GM23338 (cell line): ENCODE results near the gene KRTAP5-6.

Experiments used
- EZH2 ChIP-seq: fragments of 200-600 bp; sonication (generic); IDR thresholded peaks from one replicate; pipeline ENCODE4 v1.8.0; 2017; ENCODE audit warnings: antibody characterized with exemption, mild to moderate bottlenecking, low read depth; ENCODE audit not compliant: unreplicated experiment
- EZH2phosphoT487 ChIP-seq: fragments of 200-600 bp; sonication (generic); IDR thresholded peaks from one replicate; pipeline ENCODE4 v1.8.1; 2018; ENCODE audit warnings: antibody characterized with exemption; ENCODE audit not compliant: unreplicated experiment
- POLR2AphosphoS5 ChIP-seq: IDR thresholded peaks from 2 replicates; pipeline ENCODE4 v1.6.1; 2016; ENCODE audit warnings: antibody characterized with exemption, low read depth
- ZNF114 ChIP-seq: fragments of 250-450 bp; sonication (Bioruptor Pico); IDR thresholded peaks from 2 replicates; pipeline ENCODE4 v1.5.0; 2020; ENCODE audit warnings: mild to moderate bottlenecking, moderate library complexity
- TF ChIP-seq, protein P1 (sequence below), 2 experiments: fragments of 200-600 bp in 1 of 2; sonication (generic) in 1 of 2; conservative IDR thresholded peaks; 2 replicates each; pipeline versions ENCODE4 v1.5.1 to v1.6.1; 2016 to 2017; ENCODE audit warnings: antibody characterized with exemption in 2 of 2, low read depth in 2 of 2, mild to moderate bottlenecking in 2 of 2, moderate library complexity in 1 of 2
- TF ChIP-seq, protein P2 (sequence below): IDR thresholded peaks from one replicate; pipeline ENCODE4 v1.6.1; 2018; ENCODE audit warnings: antibody characterized with exemption; ENCODE audit not compliant: unreplicated experiment

DNA sequence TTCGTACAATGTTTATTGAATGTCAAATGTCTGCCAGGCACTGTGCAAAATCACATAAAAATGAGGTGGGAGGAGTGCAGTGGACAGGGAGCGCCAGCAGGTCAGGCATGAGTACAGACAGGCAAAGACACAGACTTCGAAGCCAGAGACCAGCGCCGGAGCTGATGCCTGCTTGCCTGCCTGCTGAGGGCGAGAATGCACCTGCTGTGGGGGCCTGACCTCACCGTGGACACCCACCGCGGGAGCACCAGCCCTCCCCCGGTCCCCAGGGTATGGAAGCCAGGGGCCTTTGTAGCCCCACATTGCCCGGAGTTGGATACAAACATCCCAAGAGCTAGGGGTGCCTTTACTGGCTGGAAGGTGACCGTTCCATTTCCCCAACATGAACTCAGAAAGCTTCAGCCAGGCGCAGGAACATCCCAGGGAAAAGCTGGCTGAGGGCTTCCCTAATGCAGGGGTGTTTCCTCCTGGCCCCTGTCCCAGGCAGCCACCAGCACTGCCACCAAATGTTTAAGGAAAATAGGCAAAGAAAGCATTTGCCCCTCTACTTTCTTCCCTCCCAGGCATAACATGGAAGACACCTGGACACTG lies 35.5 kb downstream of the KRTAP5-6 start:
- TF ChIP-seq EZH2 (no peak), EZH2phosphoT487 (no peak), POLR2AphosphoS5 (no peak), ZNF114 (CRISPR knock-in tag) (no peak)
- TF ChIP-seq, protein P1, sequence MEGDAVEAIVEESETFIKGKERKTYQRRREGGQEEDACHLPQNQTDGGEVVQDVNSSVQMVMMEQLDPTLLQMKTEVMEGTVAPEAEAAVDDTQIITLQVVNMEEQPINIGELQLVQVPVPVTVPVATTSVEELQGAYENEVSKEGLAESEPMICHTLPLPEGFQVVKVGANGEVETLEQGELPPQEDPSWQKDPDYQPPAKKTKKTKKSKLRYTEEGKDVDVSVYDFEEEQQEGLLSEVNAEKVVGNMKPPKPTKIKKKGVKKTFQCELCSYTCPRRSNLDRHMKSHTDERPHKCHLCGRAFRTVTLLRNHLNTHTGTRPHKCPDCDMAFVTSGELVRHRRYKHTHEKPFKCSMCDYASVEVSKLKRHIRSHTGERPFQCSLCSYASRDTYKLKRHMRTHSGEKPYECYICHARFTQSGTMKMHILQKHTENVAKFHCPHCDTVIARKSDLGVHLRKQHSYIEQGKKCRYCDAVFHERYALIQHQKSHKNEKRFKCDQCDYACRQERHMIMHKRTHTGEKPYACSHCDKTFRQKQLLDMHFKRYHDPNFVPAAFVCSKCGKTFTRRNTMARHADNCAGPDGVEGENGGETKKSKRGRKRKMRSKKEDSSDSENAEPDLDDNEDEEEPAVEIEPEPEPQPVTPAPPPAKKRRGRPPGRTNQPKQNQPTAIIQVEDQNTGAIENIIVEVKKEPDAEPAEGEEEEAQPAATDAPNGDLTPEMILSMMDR (conservative IDR thresholded peaks at IDR 0.05; ENCODE audit: low read depth in 2 of 2), result no peak
- TF ChIP-seq, protein P2, sequence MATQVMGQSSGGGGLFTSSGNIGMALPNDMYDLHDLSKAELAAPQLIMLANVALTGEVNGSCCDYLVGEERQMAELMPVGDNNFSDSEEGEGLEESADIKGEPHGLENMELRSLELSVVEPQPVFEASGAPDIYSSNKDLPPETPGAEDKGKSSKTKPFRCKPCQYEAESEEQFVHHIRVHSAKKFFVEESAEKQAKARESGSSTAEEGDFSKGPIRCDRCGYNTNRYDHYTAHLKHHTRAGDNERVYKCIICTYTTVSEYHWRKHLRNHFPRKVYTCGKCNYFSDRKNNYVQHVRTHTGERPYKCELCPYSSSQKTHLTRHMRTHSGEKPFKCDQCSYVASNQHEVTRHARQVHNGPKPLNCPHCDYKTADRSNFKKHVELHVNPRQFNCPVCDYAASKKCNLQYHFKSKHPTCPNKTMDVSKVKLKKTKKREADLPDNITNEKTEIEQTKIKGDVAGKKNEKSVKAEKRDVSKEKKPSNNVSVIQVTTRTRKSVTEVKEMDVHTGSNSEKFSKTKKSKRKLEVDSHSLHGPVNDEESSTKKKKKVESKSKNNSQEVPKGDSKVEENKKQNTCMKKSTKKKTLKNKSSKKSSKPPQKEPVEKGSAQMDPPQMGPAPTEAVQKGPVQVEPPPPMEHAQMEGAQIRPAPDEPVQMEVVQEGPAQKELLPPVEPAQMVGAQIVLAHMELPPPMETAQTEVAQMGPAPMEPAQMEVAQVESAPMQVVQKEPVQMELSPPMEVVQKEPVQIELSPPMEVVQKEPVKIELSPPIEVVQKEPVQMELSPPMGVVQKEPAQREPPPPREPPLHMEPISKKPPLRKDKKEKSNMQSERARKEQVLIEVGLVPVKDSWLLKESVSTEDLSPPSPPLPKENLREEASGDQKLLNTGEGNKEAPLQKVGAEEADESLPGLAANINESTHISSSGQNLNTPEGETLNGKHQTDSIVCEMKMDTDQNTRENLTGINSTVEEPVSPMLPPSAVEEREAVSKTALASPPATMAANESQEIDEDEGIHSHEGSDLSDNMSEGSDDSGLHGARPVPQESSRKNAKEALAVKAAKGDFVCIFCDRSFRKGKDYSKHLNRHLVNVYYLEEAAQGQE, result no peak
